Body of pancreas (tissue), 4 donors: ENCODE data around the gene SPATA6. TPM values are rescaled to one million over a fixed set of nuclear protein-coding genes. Genes with fewer than 3 reads are reported as not detected.
"Not testable (repeated sequence)": the region's sequence is repeated elsewhere in the genome, so short reads cannot be mapped to it uniquely, and the experiment has no call there.

Experiments
- ATAC-seq: fragments of 150-250 bp; one replicate; pipeline ENCODE4 v1.9.1; 2016
- DNase-seq, 4 donors: peaks; one replicate each; pipeline ENCODE4 v3.0.0-alpha.2; 2019
- H3K27ac ChIP-seq, 4 donors: fragments of 200-600 bp; sonication (generic); 1 replicate in 3 of 4; 2 replicates in 1 of 4; pipeline versions ENCODE4 v1.5.1 to v1.6.1; 2016 to 2019; ENCODE audit warnings: mild to moderate bottlenecking in 1 of 4, mixed read lengths in 1 of 4, moderate library complexity in 1 of 4
- H3K27me3 ChIP-seq, 2 donors: fragments of 200-600 bp; sonication (generic); one replicate each; pipeline ENCODE4 v1.6.0; 2016; ENCODE audit warnings: mild to moderate bottlenecking in 1 of 2
- H3K36me3 ChIP-seq, 2 donors: fragments of 200-600 bp; sonication (generic); replicated peaks in 1 of 2; 2 replicates each; pipeline ENCODE4 v1.5.1; 2016; ENCODE audit warnings: low read depth in 2 of 2; ENCODE audit not compliant: insufficient read depth in 1 of 2
- H3K4me1 ChIP-seq: fragments of 200-600 bp; sonication (generic); one replicate; pipeline ENCODE4 v1.6.0; 2016
- H3K4me3 ChIP-seq, 2 donors: fragments of 200-600 bp; sonication (generic); 1 replicate in 1 of 2; 2 replicates in 1 of 2; pipeline ENCODE4 v1.5.1; 2016 to 2019
- H3K9me3 ChIP-seq, 3 donors: fragments of 200-600 bp; sonication (generic); 1 replicate in 2 of 3; 2 replicates in 1 of 3; pipeline ENCODE4 v1.5.1; 2016
- POLR2A ChIP-seq, 3 donors: fragments of 450-650 bp; IDR thresholded peaks; one replicate each; pipeline ENCODE4 v1.6.1; 2016; ENCODE audit warnings: antibody characterized with exemption in 3 of 3, mild to moderate bottlenecking in 2 of 3
- whole genome bisulfite sequencing, 2 donors: methylation state at CpG; one replicate each; pipeline ENCODE4 v1.1.5; 2017; 5-methylcytosine and 5-hydroxymethylcytosine counted together
- intact Hi-C: fragments of 100-400 bp; cut with DNase I; formaldehyde crosslinking; loops from one replicate; pipeline ENCODE4 v1.15.1; 2023
- total RNA-seq, 2 donors: library from RNA; depleted of rRNA; stranded (reverse); fragments of >200 nt; gene quantifications; one replicate each; pipeline ENCODE4 v1.1.0, GENCODE V29; 2016
- TF ChIP-seq, protein P1 (sequence below), 7 experiments: fragments of 450-650 bp in 4 of 7; fragments of 200-600 bp in 3 of 7; sonication (generic) in 3 of 7; IDR thresholded peaks; one replicate each; pipeline ENCODE4 v1.5.1; 2016 to 2019; ENCODE audit warnings: antibody characterized with exemption in 7 of 7

Gene SPATA6
- total RNA-seq, 2 donors from 2014 or later: 5.3 to 15.8 TPM

DNA sequence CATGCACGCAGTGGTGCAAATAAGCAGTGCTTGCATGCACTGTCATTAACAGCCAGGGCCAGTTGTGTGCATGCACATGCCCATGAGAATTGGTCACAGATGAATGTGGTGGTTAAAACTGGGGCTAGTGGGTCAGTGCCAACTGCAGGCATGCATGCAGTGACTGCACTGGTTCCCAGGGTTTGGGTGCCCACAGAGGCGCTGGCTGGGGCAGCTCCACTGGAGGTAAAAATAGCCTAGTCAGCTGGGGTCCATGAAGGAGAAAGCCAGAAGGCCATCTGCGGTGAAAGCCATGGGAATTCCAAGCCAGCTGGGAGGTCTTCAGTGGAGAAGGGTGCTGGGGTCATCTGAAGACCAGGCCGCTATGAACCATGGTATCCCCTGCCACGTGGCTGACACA is 179.3 kb downstream of the SPATA6 start:
- H3K9me3 ChIP-seq: no peaks in the 10 kb centered on the region
- no peaks in the 10 kb centered on the region for H3K27me3 ChIP-seq
- TF ChIP-seq, protein P1, sequence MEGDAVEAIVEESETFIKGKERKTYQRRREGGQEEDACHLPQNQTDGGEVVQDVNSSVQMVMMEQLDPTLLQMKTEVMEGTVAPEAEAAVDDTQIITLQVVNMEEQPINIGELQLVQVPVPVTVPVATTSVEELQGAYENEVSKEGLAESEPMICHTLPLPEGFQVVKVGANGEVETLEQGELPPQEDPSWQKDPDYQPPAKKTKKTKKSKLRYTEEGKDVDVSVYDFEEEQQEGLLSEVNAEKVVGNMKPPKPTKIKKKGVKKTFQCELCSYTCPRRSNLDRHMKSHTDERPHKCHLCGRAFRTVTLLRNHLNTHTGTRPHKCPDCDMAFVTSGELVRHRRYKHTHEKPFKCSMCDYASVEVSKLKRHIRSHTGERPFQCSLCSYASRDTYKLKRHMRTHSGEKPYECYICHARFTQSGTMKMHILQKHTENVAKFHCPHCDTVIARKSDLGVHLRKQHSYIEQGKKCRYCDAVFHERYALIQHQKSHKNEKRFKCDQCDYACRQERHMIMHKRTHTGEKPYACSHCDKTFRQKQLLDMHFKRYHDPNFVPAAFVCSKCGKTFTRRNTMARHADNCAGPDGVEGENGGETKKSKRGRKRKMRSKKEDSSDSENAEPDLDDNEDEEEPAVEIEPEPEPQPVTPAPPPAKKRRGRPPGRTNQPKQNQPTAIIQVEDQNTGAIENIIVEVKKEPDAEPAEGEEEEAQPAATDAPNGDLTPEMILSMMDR (IDR thresholded peaks at IDR 0.05): no peak
- no peak for TF ChIP-seq POLR2A (IDR thresholded peaks at IDR 0.05)
- no peak for ATAC-seq
- no peaks in the 10 kb centered on the region for H3K4me1 ChIP-seq
- no peak overlapping the region for H3K4me3 ChIP-seq
- intact Hi-C loops: no loop called here
- H3K27ac ChIP-seq: no peak overlapping the region
- WGBS, 2 donors: 86 to 89% methylated on average over 5 of the region's 5 CpGs
- H3K36me3 ChIP-seq: no peaks in the 10 kb centered on the region
- DNase-seq: no peak

DNA sequence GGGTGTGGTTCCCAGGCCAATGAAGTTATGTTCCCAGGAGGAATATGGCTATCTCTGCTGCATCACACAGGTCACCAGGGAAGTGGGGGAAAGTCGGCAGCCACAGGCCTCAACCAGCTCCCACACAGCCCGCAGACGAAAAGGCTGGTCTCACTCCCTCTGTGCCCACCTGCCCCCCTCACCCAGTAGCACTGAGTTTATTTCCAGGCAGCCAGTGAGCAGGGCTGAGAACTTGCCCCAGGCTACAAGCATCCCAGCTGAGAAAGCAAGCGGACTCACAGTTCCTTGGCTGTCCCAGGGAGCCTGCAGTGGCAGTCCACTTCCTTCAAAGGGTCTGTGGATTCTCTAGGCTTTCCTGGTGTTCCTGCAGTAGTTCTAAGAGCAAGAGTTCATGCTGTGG is 180.6 kb downstream of the SPATA6 start:
- WGBS, 2 donors: 86% methylated on average over 4 of the region's 4 CpGs; no CpG with 5 or more reads in 1 of the 2 donors
- no peaks in the 10 kb centered on the region for H3K4me1 ChIP-seq
- no peaks in the 10 kb centered on the region for H3K27me3 ChIP-seq
- H3K27ac ChIP-seq: no peak overlapping the region
- TF ChIP-seq, protein P1 (IDR thresholded peaks at IDR 0.05): no peak
- TF ChIP-seq POLR2A (IDR thresholded peaks at IDR 0.05): no peak
- intact Hi-C loops: no loop called here
- ATAC-seq (no peak), DNase-seq (no peak)
- H3K9me3 ChIP-seq: no peaks in the 10 kb centered on the region
- H3K36me3 ChIP-seq: no peaks in the 10 kb centered on the region
- no peak overlapping the region for H3K4me3 ChIP-seq

DNA sequence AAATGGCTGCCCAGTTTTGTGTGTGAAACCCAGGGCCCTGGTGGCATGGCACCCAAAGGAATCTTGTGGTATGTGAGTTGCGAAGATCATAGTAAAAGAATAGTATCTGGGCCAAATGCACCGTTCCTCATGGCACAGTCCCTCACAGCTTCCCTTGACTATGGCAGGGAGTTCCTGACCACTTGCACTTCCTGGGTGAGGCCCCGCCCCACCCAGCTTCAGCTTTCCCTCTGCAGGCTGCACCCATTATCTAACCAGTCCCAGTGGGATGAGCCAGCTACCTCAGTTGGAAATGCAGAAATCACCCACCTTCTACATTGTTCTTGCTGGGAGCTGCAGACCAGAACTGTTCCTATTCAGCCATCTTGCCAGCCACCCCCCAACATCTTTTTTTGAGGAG is 186.5 kb downstream of the SPATA6 start:
- H3K4me3 ChIP-seq: no peak overlapping the region
- H3K27ac ChIP-seq: no peak overlapping the region
- intact Hi-C loops: no loop called here
- TF ChIP-seq, protein P1 (IDR thresholded peaks at IDR 0.05): no peak
- TF ChIP-seq POLR2A (IDR thresholded peaks at IDR 0.05): no peak
- H3K27me3 ChIP-seq: no peaks in the 10 kb centered on the region
- H3K9me3 ChIP-seq: no peaks in the 10 kb centered on the region
- H3K4me1 ChIP-seq: no peaks in the 10 kb centered on the region
- no peak for ATAC-seq
- no peaks in the 10 kb centered on the region for H3K36me3 ChIP-seq
- WGBS, 2 donors: 80 to 83% methylated on average over 3 of the region's 3 CpGs
- no peak for DNase-seq

DNA sequence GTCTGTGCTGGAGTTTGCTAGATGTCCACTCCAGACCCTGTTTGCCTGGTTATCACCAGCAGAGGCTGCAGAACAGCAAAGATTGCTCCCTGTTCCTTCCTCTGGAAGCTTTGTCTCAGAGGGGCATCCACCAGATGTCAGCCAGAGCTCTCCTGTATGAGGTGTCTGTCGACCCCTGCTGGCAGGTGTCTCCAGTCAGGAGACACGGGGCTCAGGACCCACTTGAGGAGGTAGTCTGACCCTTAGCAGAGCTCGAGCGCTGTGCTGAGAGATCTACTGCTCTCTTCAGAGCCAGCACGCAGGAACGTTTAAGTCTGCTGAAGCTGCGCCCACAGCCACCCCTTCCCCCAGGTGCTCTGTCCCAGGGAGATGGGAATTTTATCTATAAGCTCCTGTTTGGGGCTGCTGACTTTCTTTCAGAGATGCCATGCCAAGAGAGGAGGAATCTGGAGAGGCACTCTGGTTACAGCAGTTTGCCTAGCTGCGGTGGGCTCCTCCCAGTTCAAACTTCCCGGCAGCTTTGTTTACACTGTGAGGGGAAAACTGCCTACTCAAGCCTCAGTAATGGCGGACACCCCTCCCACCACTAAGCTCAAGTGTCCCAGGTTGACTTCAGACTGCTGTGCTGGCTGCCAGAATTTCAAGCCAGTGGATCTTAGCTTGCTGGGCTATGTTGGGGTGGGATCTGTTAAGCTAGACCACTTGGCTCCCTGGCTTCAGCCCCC is 187.1 kb downstream of the SPATA6 start:
- WGBS, 2 donors: 44 to 53% methylated on average over 7 to 10 of the region's 10 CpGs
- H3K27me3 ChIP-seq, H3K27ac ChIP-seq, intact Hi-C loops, H3K9me3 ChIP-seq, H3K4me3 ChIP-seq, H3K36me3 ChIP-seq, DNase-seq, H3K4me1 ChIP-seq, ATAC-seq: not testable (repeated sequence)

DNA sequence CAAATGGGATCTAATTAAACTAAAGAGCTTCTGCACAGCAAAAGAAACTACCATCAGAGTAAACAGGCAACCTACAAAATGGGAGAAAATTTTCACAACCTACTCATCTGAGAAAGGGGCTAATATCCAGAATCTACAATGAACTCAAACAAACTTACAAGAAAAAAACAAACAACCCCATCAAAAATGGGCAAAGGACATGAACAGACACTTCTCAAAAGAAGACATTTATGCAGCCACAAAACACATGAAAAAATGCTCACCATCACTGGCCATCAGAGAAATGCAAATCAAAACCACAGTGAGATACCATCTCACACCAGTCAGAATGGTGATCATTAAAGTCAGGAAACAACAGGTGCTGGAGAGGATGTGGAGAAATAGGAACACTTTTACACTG is 189.7 kb downstream of the SPATA6 start:
- H3K36me3 ChIP-seq, H3K27ac ChIP-seq, intact Hi-C loops, ATAC-seq, DNase-seq, H3K4me1 ChIP-seq, H3K4me3 ChIP-seq, H3K9me3 ChIP-seq, H3K27me3 ChIP-seq: not testable (repeated sequence)

DNA sequence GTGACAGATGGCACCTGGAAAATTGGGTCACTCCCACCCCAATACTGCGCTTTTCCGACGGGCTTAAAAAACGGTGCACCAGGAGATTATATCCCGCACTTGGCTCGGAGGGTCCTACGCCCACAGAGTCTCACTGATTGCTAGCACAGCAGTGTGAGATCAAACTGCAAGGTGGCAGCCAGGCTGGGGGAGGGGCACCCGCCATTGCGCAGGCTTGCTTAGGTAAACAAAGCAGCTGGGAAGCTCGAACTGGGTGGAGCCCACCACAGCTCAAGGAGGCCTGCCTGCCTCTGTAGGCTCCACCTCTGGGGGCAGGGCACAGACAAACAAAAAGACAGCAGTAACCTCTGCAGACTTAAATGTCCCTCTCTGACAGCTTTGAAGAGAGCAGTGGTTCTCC is 194.6 kb downstream of the SPATA6 start:
- WGBS, 2 donors: 86% methylated on average over 10 of the region's 10 CpGs; no CpG with 5 or more reads in 1 of the 2 donors

More for the DNA sequence above, 194.6 kb downstream of the SPATA6 start:
- H3K4me3 ChIP-seq, H3K36me3 ChIP-seq, H3K27me3 ChIP-seq, H3K9me3 ChIP-seq, H3K27ac ChIP-seq, ATAC-seq, intact Hi-C loops, H3K4me1 ChIP-seq, DNase-seq: not testable (repeated sequence)
